Endothelial cell of umbilical vein (primary cell): ENCODE data around the gene GGNBP2.

Experiments used
- CTCF ChIP-seq, 2 donors: IDR thresholded peaks; 1 replicate in 1 of 2; 2 replicates in 1 of 2; pipeline ENCODE4 v1.5.1; 2011; ENCODE audit warnings: low read length in 2 of 2, mild to moderate bottlenecking in 2 of 2, moderate library complexity in 2 of 2, control low read depth in 1 of 2, inconsistent platforms in 1 of 2, low read depth in 1 of 2; ENCODE audit not compliant: insufficient read depth in 1 of 2; ENCODE audit errors: extremely low read depth in 1 of 2
- FOS ChIP-seq: IDR thresholded peaks from 2 replicates; pipeline ENCODE4 v1.6.1; 2011; ENCODE audit warnings: mild to moderate bottlenecking, low read length, moderate library complexity, borderline replicate concordance; ENCODE audit not compliant: insufficient read depth

GRCh38 chr17:36553459-36553858 is 8.7 kb downstream of the GGNBP2 start:
- TF ChIP-seq CTCF (IDR thresholded peaks at IDR 0.05; ENCODE audit: extremely low read depth in 1 of 2, insufficient read depth in 1 of 2, low read depth in 1 of 2, low read length in 2 of 2), result no peak
- no peak for TF ChIP-seq FOS
